ENCODE data around the gene CDC42BPA.

CDC42BPA gene

DNA sequence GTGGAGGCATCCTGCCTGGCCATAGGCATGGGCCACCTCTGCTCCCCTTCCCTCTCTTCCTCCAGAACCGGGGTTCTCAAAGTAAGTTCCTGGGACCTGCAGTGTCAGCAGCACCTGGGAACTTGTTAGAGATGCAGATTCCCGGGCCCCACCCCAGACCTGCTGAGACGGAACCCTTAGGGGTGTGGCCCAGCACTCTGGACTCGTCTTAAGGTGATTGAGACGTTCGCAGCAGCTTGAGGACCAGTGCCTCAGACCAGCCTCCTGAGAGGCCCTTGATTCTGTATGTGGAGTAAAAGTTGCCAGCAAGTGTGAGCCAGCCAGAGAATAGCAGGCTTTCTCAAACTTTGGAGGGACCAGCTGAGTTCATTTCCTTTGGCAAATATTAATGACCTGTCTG, 364.0 kb downstream of the CDC42BPA start:
- DNase-seq (ENCODE audit: insufficient read length, low spot score) = no peak
- no peak for FAIRE-seq

DNA sequence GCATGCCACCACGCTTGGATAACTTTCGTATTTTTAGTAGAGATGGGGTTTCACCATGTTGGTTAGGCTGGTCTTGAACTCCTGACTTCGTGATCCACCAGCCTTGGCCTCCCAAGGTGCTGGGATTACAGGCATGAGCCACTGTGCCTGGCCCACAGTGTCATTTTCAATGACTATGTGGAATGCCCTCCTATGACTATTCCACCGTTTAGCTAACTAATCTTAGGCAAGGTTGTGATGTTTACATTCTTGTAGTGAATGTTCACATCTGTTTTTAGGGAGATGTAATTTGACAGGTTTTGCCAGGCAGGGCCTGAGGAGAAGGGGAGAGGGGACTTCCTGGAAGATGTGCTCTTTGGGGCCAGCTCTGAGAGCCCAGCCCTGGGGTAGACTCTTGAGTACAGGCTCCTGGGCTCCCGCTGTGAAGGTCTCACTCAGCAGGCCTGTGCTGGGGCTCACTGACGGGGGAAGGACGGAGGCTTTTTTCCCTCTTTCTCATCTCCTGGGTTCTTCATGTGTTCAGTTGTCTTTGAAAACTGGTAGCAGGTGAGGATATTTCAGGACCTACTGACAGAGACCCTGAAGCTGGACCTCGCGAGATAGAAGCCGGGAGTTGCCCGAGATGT, 365.0 kb downstream of the CDC42BPA start:
- no peak for FAIRE-seq
- DNase-seq (ENCODE audit: insufficient read length, low spot score) = no peak

DNA sequence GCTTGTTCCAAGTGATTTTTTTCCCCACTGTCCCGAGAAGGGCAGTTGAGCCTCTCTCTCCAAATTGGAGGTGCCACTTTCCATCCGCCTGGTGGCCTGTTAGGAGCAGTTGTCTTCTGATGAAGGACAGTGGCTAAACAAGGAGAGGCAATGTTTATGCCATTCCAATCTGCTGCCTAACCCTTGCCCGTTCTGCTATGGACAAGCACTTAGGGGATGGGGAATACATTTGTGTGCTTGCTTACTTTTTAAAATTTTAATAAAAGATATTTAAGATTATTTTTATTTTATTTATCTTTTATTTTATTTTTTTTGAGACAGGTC, 366.2 kb downstream of the CDC42BPA start:
- no peak for FAIRE-seq
- DNase-seq (ENCODE audit: insufficient read length, low spot score) = no peak

DNA sequence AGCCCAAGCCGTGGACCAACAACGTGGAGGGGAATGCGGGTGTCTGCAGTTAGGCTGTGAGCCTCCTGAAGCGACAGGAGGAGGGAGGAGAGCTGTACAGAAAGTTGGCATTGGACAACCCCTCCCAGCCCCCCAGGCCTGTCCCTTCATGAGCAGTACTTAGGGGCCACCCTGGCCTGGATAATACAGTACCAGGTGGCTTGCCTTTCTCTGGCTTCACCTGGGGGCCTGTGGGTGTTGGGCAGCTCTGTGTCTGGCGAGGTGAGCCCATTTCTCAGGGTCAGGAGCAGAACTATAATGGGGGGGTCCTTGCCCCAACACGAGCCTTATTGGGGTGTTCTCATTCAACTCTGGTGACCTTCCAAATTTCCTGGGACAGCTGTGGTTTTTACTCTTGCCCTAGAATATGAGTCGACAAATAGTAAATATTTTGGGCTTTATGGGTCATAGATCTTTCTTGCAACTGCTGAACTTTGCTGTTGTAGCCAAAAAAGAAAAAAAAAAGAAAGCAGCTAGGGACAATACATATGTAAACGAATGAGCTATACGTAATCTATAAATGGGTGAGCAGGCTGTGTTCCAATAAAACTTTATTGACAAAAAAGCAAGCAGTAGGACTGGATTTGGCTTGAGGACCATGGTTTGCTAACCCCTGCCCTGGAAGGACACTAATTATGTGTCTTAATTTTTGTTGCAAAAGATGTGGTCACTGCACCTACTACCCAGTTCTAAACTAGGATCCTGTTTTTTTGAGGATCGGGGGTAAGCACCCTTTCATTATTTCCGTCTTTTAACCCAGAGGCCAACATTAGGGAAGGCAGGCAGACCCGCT, 366.8 kb downstream of the CDC42BPA start:
- DNase-seq (ENCODE audit: insufficient read length, low spot score) (no peak), FAIRE-seq (no peak)

DNA sequence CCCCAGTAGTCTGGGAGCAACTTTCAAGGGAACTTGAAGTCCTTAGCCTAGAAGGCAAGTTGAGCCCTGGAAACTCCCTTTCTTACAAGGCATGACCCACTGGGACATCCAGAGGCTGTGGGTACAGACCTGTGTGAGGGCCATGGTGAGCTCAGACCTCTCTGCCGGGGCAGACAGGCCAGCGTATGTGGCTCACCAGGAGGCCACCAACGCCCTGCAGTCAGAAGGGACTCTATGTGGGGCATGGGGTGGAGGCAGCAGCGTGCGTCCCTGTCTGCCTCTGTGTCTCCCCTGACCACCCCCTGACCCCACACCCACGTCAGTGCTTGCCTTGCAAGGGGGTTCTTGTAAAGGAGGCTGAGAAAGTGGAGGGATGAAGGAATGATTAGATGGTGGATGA, 367.4 kb downstream of the CDC42BPA start:
- DNase-seq (ENCODE audit: insufficient read length, low spot score) (no peak), FAIRE-seq (no peak)

DNA sequence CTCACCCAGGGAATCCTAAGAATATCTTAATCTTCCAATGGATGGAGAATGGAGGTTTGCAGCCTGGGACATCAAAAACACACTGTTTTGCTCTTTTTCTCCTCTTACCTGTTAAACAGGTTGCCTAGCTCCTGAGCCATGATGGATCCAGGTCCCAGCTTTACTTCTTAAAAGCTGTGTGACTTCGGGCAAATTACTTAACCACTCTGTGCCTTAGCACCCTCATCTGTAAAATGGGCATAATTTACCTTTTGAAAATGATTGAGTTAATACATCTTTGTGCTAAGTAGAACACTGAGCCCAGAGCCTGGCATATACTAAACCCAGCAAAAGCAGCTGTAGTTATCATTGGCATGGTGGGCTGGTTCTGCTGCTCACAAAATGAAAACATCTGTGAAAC, 368.0 kb downstream of the CDC42BPA start:
- DNase-seq (ENCODE audit: insufficient read length, low spot score) (no peak), FAIRE-seq (no peak)

DNA sequence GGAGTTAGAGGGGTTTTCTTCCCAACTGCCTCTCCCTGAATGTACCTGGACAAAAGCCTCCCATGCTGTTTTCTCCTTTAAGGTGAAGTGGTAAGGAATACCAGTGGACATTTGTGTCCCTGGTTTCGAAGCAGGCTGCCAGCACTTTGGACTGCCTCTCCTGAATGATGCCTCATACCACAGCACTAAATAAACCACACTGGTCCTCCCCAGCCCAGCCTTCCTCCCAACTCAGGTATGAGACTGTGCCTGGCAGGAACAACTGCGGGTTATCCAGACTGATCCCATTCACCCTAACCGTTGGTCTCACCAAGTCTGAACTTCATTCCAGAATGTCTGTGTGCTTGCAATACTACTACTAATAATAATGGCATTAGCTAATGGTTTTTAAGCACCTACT, 368.9 kb downstream of the CDC42BPA start:
- DNase-seq (ENCODE audit: insufficient read length, low spot score) (no peak), FAIRE-seq (no peak)

DNA sequence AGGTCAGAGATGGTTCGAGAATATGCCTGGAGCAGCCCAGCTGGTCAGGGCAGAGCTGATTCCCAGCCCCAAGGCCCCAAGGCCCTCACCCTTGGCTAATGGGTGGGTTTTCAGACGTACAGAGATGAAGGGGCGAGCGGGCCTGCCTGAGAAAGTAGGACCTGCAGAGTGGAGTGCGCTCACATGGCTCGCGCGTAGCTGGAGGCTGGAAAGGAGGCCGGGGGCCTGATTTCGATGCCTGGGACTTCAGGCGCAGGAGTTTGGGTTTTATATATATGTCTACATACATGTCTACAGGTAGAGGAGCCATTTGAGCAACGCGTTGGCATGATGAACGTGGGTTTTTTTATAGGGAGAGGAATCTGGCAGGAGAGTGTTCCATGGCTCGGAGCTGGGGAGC, 369.3 kb downstream of the CDC42BPA start:
- FAIRE-seq (no peak), DNase-seq (ENCODE audit: insufficient read length, low spot score) (no peak)

DNA sequence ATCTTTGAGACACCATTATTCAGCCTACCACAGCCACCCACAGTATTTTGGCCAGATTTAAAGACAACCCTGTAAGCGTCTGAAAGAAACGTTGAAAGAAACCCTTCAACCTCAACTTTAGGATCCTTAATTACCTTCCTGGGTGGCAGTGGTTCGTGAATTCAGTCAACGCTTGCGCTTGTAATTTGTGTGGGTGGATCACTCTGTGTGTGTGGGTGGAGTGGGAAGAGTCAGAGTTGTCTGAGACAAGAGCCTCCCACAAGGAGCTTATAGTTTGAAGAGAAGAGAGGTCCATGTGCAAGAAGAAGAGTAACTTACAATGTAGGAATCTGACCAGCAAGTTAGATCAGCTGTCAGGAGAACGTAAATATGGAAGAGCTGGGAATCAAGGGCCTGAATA, 369.8 kb downstream of the CDC42BPA start:
- no peak for FAIRE-seq

DNA sequence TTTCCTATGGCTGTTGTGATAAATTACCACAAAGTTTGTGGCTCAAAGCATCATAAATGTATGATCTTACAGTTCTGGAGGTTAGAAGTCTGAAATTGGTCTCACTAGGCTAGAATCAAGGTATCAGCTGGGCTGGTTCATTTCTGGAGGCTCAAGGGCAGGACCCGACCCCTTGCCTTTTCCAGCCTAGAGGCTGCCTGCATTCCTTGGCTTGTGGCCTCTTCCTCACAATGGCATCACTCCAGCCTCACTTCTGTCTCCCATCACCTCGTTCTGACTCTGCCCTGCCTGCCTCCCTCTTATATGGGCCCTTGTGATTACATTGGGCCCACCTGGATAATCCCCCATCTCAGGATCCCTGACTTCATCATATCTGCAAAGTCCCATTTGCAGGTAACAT, 370.2 kb downstream of the CDC42BPA start:
- no peak for FAIRE-seq
- no peak for DNase-seq (ENCODE audit: insufficient read length, low spot score)

More for the DNA sequence above, 369.8 kb downstream of the CDC42BPA start:
- no peak for DNase-seq (ENCODE audit: insufficient read length, low spot score)

DNA sequence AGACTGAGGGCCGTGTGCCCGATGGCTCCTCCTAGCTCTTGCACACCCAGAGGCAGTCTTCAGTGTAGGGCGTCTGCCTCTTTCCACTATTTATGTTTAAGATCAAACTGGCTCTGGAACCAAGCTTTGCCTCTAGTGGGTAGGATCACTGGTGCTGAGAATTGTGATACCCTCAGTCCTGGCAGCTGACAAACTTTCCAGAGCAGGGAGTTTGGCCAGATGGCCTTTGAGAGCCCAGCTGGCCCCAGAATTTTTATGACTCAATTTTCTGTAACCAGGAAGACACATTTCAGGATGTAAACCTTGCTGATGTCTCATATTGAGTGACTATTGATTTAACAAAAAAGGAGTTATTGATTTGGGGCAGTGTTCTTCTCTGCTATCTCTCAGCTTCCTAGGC, 371.5 kb downstream of the CDC42BPA start:
- DNase-seq (ENCODE audit: insufficient read length, low spot score) (no peak), FAIRE-seq (no peak)

DNA sequence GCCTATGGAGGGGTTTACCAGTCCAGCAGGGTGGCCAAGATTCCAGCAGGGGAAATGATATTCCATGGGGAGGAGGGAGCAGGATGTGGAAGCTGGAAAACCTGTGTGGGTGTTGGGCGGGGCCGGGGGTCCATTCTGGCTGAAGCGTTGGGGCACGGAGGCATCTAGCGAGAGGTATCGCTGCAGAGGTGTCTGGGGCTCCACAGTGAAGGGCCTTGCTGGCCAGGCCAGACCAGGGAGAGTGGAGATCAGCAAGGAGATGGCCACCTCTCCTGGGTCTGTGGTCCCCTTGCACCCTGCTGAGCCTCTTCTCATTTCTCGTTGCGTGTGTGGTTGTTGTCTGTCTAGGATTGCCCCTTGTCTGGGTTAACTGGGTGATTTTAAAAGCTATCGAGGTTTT, 372.0 kb downstream of the CDC42BPA start:
- DNase-seq (ENCODE audit: insufficient read length, low spot score) (no peak), FAIRE-seq (no peak)

DNA sequence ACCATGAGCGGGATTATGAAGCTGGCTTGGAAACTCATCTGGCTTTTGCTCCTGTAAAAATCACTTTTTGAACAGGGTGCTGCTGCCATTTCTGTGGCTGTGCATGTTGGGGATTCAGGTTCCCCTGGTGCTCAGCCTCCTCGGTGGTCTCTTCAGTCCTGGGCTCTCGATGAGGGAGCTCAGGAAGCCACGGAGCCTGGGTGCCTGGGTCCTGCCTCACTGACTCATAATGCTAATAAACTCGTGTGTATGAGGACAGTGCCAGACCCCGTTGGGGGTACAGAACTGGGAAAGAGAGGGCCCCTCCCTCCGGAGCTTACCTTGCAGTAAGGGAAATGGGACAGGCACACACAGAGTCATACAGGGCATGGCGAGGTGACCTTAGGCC, 372.4 kb downstream of the CDC42BPA start:
- FAIRE-seq = no peak
- DNase-seq (ENCODE audit: insufficient read length, low spot score) = no peak

DNA sequence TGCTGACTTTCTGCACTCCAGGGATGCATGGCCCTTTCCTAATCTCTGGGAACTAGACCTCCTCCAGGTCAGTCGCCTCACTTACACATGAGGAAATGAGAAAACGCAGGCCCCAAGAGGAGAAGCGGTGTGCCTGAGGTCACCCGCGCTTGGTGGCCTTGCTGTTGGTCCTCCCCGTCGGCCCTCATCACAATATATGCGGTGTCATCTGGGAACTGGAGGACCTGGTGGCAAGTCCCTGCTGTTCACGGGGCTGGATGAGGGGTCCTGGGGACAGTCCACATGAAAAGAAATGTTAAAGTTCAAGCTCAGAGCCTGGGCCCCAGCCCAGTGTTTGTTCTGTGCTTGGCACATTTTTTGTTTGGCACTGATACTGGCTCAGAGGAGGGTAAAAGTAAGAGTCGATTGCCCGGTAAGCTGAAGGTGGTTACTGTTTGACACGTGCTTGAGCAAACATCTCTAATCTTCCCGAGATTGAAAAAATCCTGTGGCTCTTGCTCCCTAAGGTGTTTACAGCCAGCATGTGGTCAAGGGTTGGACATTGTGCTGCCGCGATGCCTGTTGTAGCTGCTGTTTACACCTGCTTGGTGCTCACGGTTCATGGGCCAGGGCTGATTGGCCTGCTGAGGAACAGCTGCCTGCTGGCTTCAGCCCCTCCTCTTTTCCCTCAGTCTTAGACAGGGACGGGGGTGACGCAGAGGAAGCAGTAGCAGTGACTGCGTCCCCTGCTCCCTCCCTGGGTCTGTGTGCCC, 373.0 kb downstream of the CDC42BPA start:
- no peak for FAIRE-seq
- DNase-seq (ENCODE audit: insufficient read length, low spot score) = no peak

DNA sequence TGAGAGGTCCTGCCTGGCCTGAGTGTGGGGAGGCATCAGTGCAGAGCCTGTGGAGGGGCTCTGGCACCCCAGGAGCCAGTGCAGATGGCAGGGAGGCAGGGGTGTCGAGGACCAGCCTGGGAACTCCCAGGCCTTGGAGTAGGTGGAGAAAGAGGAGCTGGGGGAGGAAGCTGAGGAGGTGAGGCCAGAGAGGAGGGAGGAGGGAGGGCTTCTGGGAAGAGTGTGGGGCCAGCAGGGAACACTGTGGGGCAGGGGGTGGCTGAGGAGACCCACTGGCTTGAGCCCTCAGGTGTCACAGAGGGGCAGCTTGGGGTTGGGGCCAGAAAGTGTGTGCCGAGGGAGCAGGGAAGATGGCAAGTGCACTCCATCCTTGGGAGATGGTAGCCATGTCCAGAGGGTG, 374.4 kb downstream of the CDC42BPA start:
- DNase-seq (ENCODE audit: insufficient read length, low spot score) (no peak), FAIRE-seq (no peak)

DNA sequence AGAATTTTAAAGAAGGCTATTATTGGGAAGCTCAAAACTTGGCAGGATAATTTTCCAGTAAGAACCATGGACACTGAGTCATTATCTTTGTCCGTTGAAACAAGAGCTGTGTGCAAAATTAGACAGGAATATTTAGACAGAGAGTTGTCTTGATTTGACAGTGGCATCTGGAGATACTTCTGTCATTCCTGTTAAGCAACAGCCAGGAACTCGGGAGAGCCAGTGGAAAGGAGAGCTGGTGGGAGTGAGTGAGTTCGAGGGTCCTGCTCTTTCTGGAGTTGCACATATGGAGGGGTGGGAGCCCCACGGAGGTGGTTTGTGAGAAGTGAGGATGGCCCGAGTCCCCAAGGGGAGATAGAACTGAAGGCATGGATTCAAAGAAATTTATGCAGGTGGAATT, 375.1 kb downstream of the CDC42BPA start:
- FAIRE-seq (no peak), DNase-seq (ENCODE audit: insufficient read length, low spot score) (no peak)

DNA sequence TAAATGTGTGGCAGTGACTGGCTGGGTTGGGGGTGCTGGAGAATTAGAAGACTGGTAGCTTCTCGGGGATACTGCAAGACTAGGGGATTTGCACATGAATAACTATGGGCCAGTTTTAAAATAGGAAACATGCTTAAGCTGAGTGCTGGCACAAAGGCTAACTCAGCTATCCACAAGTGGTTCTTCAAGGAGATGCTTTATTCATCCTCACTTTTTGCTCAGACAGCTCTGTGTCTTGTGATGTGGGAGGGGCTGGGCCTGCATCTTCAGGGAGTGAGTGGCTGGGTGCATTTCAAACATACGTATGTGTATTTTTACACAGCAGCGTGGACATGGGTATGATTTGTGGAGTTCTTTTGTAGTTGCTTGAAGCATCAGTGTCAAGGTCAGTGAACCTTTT, 375.9 kb downstream of the CDC42BPA start:
- FAIRE-seq (no peak), DNase-seq (ENCODE audit: insufficient read length, low spot score) (no peak)

DNA sequence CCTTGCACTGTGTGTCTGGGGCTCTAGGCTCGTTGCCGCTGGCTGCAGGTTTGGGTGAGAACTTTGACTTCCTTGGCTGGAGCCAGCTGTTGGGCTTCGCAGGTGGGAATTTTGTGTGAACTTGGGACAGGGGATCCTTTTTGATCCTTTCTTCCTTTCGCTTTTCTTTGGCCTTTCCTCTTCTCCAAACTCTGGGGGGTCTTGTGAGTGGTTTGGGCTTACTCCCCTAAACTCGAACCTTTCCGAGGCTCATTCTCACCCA, 377.6 kb downstream of the CDC42BPA start:
- no peak for FAIRE-seq
- DNase-seq (ENCODE audit: insufficient read length, low spot score) = no peak

DNA sequence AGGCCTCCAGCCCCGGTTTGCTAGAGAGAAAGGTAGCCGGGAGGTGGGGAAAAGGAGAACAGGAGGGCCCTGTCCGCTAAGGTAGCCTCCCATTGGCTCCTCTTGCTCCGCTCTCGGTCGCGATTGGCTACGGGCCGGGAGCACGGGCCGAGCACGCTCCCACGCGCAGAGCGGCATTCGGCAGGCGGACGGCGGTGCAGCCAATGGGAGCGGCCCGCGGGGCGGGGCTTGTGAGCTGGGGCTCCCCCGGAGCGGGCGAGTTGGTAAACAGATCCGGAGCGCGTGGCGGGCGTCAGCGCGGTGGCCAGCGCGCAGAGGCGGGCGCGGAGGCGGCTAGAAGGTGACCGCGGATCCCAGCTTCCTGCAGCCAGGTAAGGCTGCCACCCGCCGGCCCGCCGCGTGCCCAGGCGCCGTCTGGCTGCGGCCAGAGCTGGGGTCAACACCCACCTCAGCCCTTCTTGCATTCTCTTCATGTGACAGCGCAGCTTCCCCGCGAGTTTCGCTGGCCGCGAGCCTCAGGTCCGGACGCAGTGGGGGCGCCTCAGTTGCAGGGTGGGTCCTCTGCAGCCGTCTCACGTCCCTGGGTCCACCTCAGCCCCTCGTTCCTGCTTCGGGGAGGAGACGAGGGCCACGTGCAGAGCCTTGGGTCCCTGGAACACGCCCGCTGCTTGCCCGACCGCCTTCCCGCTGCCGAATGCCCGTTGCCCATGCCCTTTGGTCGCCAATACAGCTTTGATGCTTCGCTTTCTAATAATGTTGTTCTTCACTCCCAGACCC, 378.1 kb downstream of the CDC42BPA start, which contains the start of gene COQ8A:
Gene COQ8A, plus strand, starts transcription at position 266 of the 777 bp plus-strand sequence. CDS start 21,092 bp downstream, outside the sequence.
- peak; percentile 99 for DNase-seq (ENCODE audit: insufficient read length, low spot score)
- peak; percentile 96 for FAIRE-seq

All from HTR-8/SVneo (cell line).